ENCODE measurements around the gene JPT1. TPM values are rescaled to one million over a fixed set of nuclear protein-coding genes. Genes with fewer than 3 reads are reported as not detected.
A peak's percentile ranks its signal among the peaks of the same experiment; 100 is the strongest.

Gene JPT1
- total RNA-seq, 2 donors from 2014 or later: 216 to 232 TPM

GRCh38 chr17:75124041-75124818 is 30.1 kb downstream of the JPT1 start:
- peaks cover 0 to 7% of the 10 kb centered on the region in 2 donors for H3K36me3 Mint-ChIP-seq
- H3K9me3 Mint-ChIP-seq: no peaks in the 10 kb centered on the region
- peak; percentile 83 to 95 for ATAC-seq
- H3K27ac Mint-ChIP-seq: peak overlapping the region; percentile 72 to 91
- peak; percentile 21 to 79 for DNase-seq (ENCODE audit: low spot score in 2 of 2)

DNA sequence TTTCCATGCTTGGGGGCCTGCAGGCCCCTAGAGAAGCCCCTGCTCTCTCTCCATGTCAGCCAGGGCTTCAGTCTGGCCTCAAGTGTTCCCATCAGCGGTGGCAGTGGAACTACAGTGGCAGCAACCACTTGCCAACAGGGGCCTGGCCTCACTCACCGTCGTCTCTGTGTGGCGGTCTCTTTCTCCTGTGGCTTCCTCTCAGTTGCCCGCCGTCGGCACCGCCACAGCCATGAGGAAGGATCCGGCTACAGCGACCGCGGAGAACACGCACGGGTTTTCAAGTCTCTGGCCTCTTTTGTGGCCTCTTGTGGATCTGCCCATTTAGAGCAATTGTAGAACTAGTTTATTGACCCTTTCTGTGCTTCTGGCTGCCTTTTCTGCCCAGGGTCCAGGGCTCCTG is 36.0 kb downstream of the JPT1 start:
- H3K9me3 Mint-ChIP-seq: no peaks in the 10 kb centered on the region
- DNase-seq (ENCODE audit: low spot score in 2 of 2): no peak
- peaks cover 0 to 10% of the 10 kb centered on the region in 2 donors for H3K36me3 Mint-ChIP-seq
- no peak for ATAC-seq
- no peak overlapping the region for H3K27ac Mint-ChIP-seq

- DNase-seq (ENCODE audit: low spot score in 2 of 2) (no peak), ATAC-seq (no peak)
- H3K36me3 Mint-ChIP-seq: peaks cover 10% of the 10 kb centered on the region in 2 donors
- H3K27ac Mint-ChIP-seq: no peak overlapping the region
- H3K9me3 Mint-ChIP-seq: no peaks in the 10 kb centered on the region
These were observed 37.6 kb downstream of the JPT1 start for GRCh38 chr17:75116737-75117136.

GRCh38 chr17:75115555-75115954 is 38.8 kb downstream of the JPT1 start:
- H3K27ac Mint-ChIP-seq: no peak overlapping the region
- ATAC-seq (no peak), DNase-seq (ENCODE audit: low spot score in 2 of 2) (no peak)
- no peaks in the 10 kb centered on the region for H3K9me3 Mint-ChIP-seq
- peaks cover 10 to 11% of the 10 kb centered on the region in 2 donors for H3K36me3 Mint-ChIP-seq

DNA sequence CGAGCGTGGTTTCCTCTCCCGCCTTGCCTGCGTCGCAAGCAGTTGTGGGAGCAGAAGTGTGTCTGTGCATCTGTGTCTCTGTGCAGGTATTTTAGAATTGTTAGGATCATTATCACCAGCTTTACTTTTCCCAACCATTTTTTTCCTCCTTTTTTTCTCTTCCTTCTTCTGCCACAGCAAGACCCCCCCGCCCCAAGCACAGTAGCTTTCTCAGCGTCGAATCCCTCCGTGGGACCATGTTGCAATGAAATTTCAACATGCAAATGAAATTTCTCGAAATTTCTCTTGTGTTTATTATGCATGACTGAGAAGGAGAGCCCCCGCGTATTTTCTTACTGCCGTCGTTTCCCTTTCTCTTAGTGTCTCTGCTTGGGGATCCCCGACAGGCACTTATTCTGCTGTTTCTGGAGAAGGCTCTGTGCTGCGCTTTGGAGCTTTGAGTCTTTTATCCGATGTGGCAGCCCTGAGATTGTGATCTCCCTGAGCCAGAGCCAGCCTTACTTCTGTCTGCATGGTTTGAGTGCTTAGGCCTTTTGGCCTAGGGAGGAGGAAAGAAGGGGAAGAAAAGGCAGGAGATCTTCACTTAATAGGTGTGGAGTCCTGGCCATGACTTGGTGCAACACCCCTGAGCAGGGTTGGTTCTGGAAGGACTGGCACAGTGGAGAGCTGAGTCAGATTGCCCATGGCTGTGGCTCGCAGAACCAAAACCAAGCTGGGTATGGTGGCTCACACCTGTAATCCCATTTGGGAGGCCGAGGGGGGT is 39.6 kb downstream of the JPT1 start:
- ATAC-seq (peak in 1 of 2 donors; percentile 33), DNase-seq (ENCODE audit: low spot score in 2 of 2) (no peak)
- H3K27ac Mint-ChIP-seq: peak overlapping the region; percentile 88 to 93
- no peaks in the 10 kb centered on the region for H3K9me3 Mint-ChIP-seq
- peaks cover 10 to 11% of the 10 kb centered on the region in 2 donors for H3K36me3 Mint-ChIP-seq

DNA sequence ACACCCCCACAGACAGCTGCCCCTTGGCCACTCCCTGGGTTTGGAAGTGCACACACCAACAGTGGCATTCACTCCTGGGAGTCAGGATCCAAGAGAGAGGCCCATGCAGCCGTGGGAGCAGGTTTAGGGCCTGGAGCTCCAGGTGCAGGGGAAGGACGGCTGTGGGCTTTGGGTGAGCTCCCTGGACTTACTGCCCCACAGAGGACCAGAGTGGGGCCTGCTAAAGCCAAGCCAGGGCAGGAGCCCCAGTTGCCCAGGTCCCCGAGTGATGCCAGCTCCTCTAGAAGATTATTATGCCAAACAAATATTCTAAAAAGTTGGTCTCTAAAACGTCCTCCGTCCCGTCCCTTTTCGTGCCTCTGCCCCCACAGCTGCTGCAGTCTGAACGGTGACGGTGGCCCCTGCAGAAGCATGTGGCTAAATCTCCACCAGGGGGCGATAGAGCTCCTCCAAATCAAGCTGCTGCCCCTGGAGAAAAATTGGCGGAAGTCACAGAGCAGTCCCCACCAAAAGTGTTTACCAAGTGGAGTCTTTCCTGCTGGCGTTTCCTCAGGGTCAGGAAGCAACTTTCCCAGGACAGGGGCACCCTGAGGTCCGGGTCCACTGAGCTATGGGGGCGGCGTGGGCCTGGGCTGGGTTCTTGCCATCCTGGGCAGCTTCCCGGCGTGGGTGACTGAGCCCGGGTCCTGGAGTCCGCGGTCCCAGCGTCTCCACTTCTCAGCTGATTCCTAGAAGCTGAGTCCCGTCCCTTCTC is 40.3 kb downstream of the JPT1 start:
- Mint-ChIP-seq H3K9me3 (no peaks in the 10 kb centered on the region), H3K27ac (peak overlapping the region; percentile 88 to 93), H3K36me3 (peaks cover 10 to 11% of the 10 kb centered on the region in 2 donors)
- peak; percentile 69 to 71 for ATAC-seq
- DNase-seq (ENCODE audit: low spot score in 2 of 2): peak; percentile 83 to 94

- H3K36me3 Mint-ChIP-seq: peaks cover 10 to 11% of the 10 kb centered on the region in 2 donors
- H3K27ac Mint-ChIP-seq: peak overlapping the region in 1 of 2 donors; percentile 31
- no peaks in the 10 kb centered on the region for H3K9me3 Mint-ChIP-seq
- ATAC-seq (no peak), DNase-seq (ENCODE audit: low spot score in 2 of 2) (no peak)
These were observed 42.5 kb downstream of the JPT1 start for GRCh38 chr17:75111777-75112335.

- Mint-ChIP-seq H3K9me3 (no peaks in the 10 kb centered on the region), H3K36me3 (peaks cover 10 to 11% of the 10 kb centered on the region in 2 donors), H3K27ac (peak overlapping the region in 1 of 2 donors; percentile 82)
- DNase-seq (ENCODE audit: low spot score in 2 of 2) (peak in 1 of 2 donors; percentile 27), ATAC-seq (no peak)
These were observed 43.9 kb downstream of the JPT1 start for GRCh38 chr17:75110234-75110937.

DNA sequence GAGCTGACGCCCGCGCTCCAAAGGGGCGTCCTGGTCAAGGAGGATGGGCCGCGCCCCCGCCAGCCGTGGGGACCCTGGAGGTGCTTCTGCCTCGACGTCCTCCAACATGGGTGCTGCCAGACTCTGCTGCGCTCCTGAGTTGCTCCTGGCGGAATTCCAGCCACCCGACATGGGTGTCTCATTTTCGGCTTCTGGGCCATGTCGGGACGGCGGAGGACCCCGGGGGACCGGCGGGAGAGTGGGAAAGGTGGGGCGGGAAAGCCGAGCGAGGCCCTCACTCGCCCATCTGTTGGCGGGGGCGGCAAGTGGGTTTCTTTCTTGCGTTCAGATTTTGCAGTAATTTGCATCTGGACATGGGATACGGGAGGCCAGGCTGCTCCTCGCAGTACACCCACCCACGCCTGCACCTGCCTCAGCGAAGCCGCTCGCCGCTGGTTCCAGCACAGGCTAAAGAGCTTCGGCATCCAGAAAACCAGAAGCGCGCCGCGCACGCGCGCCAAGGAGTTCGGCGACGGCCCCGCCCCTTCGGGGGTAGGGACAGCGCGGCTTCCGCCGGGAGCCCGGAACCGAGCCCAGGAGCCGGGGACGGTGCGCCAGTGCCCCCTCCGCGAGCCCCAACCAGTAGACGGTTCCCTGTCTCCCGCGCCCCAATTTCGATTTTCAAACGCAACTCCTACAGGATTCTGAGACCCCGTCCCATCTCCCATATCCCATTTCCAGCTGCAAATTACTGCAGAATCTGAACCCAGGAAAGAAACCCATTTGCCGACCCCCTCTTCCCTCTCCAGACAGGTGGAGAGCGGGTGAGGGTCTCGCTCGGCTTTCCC is 44.7 kb downstream of the JPT1 start, which contains the start of gene ARMC7:
TSS of gene ARMC7 (plus strand) at position 563 of the 827 bp plus-strand sequence. CDS start 320 bp downstream, outside the sequence.
- DNase-seq (ENCODE audit: low spot score in 2 of 2) (peak; percentile 92 to 98), ATAC-seq (peak; percentile 87)
- peaks cover 5 to 11% of the 10 kb centered on the region in 2 donors for H3K36me3 Mint-ChIP-seq
- peak within 1 kb of the TSS; percentile 74 to 82 for H3K27ac Mint-ChIP-seq
- no peaks in the 10 kb centered on the region for H3K9me3 Mint-ChIP-seq

- DNase-seq (ENCODE audit: low spot score in 2 of 2) (peak in 1 of 2 donors; percentile 33), ATAC-seq (peak; percentile 5 to 21)
- Mint-ChIP-seq H3K27ac (peak overlapping the region; percentile 14 to 82), H3K36me3 (peaks cover 0 to 11% of the 10 kb centered on the region in 2 donors), H3K9me3 (no peaks in the 10 kb centered on the region)
These were observed 45.3 kb downstream of the JPT1 start for GRCh38 chr17:75109046-75109406.

- ATAC-seq: no peak
- H3K9me3 Mint-ChIP-seq: no peaks in the 10 kb centered on the region
- no peak for DNase-seq (ENCODE audit: low spot score in 2 of 2)
These were observed 46.1 kb downstream of the JPT1 start for GRCh38 chr17:75108193-75108592.

GRCh38 chr17:75105126-75106080 is 48.9 kb downstream of the JPT1 start:
- ATAC-seq (peak in 1 of 2 donors; percentile 34), DNase-seq (ENCODE audit: low spot score in 2 of 2) (peak in 1 of 2 donors; percentile 38)
- Mint-ChIP-seq H3K27ac (no peak overlapping the region), H3K36me3 (no peaks in the 10 kb centered on the region), H3K9me3 (no peaks in the 10 kb centered on the region)

More at GRCh38 chr17:75108193-75108592, 46.1 kb downstream of the JPT1 start:
- Mint-ChIP-seq H3K36me3 (peaks cover 0 to 11% of the 10 kb centered on the region in 2 donors), H3K27ac (no peak overlapping the region)

DNA sequence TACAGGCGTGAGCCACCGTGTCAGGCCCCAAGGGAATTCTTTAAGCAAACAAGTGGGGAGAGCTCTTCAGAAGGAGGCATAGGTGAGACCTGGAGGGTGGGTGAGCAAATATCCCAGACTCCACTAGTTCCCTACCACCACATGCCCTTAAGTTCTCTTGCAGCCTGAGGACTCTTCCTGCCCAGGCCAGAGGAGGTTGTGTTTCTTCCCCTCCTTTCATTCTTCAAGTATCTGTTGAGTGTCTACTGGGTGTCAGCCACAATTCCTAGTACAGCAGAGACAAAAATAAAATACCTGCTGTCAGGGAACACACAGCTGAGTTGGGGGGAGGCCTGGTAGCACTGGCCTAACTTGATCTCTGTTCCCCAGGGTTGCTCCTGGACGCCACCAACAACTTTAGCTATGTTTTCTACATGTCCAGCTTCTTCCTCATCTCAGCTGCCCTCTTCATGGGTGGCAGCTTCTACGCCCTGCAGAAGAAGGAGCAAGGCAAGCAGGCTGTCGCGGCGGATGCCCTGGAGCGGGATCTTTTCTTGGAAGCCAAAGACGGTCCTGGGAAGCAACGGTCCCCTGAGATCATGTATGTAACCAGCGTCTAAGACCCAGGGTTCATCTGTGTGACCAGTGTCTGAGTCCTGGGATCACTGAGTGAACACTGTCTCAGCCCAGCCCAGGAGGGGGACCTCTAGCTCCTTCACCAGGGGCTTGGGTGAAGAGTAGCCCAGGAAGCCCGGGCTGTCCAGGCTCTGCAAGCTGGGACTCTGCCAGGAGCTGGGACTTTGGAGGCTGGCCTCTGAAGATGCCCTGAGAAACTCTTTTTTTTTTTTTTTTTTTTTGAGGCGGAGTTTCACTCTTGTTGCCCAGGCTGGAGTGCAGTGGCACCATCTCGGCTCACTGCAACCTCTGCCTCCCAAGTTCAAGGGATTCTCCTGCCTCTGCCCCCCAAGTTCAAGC is 50.4 kb downstream of the JPT1 start:
- Mint-ChIP-seq H3K36me3 (no peaks in the 10 kb centered on the region), H3K27ac (peak overlapping the region in 1 of 2 donors; percentile 44), H3K9me3 (no peaks in the 10 kb centered on the region)
- no peak for ATAC-seq
- no peak for DNase-seq (ENCODE audit: low spot score in 2 of 2)
